AG10803 (cell line): ENCODE measurements around the gene THRB.
A peak's percentile ranks its signal among the peaks of the same experiment; 100 is the strongest.

ENCODE experiments used
- DNase-seq: peaks from one replicate; pipeline ENCODE4 v3.0.0; 2010; ENCODE audit warnings: low read depth
- H3K4me3 ChIP-seq: 2 replicates; pipeline ENCODE4 v1.5.1; 2011; ENCODE audit warnings: mild to moderate bottlenecking, low read length, control low read depth
- TF ChIP-seq, protein P1 (sequence below): conservative IDR thresholded peaks from 2 replicates; pipeline ENCODE4 v1.5.1; 2011; ENCODE audit warnings: mild to moderate bottlenecking, low read length, control low read depth, inconsistent platforms

Gene THRB

DNA sequence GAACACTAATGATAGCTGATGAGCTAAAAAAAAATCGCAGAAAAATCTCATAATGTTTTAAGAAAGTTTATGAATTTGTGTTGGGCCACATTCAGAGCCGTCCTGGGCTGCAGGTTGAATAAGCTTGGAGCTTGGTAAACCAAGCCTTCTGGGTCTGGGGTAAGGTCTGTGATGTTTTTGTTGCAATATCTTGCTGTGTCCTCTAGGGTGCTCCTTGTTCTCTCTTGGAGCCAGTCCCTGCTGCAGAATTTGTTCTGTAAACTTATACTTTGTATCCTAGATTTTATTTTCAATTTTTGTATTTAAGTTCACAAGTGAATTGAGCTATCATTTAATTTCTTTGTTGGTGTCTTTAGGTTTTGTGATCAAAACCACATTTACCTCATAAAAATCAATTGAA is 405.9 kb downstream of the THRB start:
- DNase-seq = peak; percentile 47
- TF ChIP-seq, protein P1, sequence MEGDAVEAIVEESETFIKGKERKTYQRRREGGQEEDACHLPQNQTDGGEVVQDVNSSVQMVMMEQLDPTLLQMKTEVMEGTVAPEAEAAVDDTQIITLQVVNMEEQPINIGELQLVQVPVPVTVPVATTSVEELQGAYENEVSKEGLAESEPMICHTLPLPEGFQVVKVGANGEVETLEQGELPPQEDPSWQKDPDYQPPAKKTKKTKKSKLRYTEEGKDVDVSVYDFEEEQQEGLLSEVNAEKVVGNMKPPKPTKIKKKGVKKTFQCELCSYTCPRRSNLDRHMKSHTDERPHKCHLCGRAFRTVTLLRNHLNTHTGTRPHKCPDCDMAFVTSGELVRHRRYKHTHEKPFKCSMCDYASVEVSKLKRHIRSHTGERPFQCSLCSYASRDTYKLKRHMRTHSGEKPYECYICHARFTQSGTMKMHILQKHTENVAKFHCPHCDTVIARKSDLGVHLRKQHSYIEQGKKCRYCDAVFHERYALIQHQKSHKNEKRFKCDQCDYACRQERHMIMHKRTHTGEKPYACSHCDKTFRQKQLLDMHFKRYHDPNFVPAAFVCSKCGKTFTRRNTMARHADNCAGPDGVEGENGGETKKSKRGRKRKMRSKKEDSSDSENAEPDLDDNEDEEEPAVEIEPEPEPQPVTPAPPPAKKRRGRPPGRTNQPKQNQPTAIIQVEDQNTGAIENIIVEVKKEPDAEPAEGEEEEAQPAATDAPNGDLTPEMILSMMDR = peak; percentile 62
- no peak overlapping the region for H3K4me3 ChIP-seq

DNA sequence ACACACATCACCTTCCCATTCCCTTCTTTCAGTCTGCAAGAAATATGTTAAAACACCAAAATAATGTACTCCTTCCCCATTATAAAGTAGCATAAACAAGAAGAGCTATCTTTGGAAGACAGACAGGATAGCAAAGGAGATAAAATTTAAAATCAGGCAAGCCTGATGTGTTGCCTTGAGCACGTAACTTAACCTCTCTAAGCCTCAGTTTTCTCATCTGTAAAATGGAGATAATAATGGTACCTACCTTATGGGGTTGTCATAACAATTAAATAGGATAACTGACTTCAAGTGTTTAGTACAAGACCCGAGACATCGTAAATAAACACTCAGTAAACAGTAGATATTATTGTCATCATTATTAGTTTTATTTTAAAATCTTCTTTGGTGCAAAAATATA is 407.2 kb downstream of the THRB start:
- TF ChIP-seq, protein P1 = no peak
- H3K4me3 ChIP-seq = no peak overlapping the region
- no peak for DNase-seq

DNA sequence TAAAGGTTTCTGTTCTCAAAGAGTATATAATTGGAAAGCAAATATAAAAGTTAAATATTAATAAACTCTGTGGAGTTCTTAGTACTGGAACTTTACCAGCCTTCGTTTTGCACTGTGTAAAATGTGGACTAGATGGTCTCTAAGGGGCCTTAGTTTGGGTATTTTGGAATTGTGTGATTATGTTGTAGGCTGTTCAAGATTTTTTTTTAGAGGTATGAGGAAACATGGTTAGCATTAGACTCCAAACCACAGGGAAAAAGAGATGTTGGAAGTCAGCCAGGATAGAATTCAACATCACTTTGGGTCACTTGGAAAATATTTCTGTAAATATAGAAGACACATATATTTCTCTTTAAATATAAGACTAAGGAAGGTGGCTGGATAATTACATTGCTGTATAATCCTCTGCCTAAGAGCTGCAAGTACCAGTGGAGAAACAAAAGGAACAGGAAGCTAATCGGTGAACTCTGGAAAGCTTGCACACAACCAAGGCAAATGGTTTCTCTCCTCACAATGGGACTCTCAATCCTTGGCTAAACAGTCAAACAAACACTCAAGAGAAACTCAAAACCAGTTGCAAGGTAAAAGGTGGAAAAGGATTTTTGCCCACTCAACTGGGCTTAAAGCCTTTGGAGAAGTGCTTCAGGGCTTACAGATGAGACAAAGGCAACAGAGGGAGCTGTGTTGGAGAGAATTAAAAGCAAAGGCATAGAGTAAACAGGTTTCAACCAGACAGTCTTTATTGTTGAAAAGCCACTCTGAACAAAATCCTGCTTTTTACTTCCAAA is 407.8 kb downstream of the THRB start:
- TF ChIP-seq, protein P1 = no peak
- H3K4me3 ChIP-seq = no peak overlapping the region
- DNase-seq = peak; percentile 53

DNA sequence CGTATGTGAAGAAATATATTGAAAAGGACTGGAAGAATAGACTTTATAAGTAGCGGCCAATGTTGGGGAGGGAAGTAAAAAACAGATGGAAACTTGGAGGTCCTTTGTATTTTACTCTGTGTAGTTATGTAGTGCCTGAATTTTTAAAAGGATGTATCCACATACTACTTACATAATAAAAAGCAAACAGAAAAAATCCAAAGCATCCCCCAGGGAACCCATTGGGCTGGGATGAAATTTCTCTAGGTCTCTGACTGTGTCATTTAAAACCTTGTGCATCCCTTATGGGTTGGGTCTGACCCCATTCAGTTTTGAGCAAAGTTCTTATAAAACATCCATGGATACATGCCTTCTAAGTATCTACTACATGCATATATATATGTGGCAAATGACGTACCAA is 408.4 kb downstream of the THRB start:
- DNase-seq = no peak
- TF ChIP-seq, protein P1 = no peak
- no peak overlapping the region for H3K4me3 ChIP-seq

DNA sequence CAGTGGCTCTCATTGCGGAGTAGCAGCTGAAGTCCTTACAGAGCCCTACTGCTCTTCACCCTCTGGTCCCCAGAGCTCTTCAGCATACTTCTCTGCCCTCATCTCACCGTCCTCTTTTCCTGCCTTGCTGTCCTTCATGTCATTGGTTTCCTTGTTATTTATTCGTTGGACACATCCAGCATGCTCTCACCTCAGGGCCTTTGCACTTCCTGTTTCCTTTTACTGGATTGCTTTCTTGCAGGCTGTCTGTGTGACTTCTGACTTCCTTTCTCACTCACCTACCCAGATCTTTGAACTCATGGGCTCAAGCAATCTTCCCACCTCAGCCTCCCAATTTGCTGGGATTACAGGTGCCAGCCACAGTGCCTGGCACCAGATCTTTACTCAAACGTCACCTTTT is 422.5 kb downstream of the THRB start:
- no peak for DNase-seq
- H3K4me3 ChIP-seq = no peak overlapping the region
- TF ChIP-seq, protein P1 = no peak

DNA sequence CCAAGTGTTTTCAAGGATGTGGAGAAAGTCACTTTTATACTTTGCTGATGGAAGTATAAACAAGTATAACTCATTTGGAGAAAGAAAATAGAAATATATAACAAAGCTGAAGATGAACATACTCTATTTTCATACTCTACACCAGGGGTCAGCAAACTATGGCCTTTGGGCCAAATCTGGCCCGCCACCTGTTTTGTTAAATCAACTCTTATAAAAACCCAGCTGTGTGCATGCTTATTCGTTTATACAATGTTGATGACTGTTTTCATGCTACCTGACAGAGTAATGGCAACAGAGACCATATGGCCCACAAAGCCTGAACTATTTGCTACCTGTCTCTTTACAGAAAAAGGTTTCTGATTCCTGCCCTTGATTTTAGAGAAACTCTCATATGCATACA is 425.6 kb downstream of the THRB start:
- no peak for DNase-seq
- no peak overlapping the region for H3K4me3 ChIP-seq
- TF ChIP-seq, protein P1 = peak; percentile 48

DNA sequence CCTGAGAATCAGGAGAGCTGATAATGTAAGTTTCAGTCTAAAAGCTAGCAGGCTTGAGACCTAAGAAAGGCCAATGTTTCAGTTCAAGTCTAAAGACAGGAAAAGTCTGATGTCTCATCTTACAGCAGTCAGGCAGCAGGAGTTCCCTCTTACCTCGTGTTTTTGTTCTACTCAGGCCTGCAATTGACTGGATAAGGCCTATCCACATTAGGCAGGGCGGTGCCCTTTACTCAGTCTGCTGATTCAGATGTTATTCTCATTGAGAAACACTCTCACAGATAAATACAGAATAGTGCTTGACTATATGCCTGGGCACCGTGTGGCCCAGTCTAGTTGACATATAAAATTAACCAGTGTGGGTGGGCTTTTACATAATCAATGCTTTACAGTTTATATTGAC is 427.2 kb downstream of the THRB start:
- TF ChIP-seq, protein P1 = no peak
- no peak for DNase-seq
- no peak overlapping the region for H3K4me3 ChIP-seq
